ENCODE results near the gene YIPF3. TPM values are rescaled to one million over a fixed set of nuclear protein-coding genes. Genes with fewer than 3 reads are reported as not detected.
A peak's percentile ranks its signal among the peaks of the same experiment; 100 is the strongest.

Gene YIPF3
- total and polyA plus RNA-seq, 10 of the 15 experiments (the other 5 are each of a cell fraction or from before 2014, with no cell fraction given) = 20.5 to 88.8 (median 44.7) TPM

DNA sequence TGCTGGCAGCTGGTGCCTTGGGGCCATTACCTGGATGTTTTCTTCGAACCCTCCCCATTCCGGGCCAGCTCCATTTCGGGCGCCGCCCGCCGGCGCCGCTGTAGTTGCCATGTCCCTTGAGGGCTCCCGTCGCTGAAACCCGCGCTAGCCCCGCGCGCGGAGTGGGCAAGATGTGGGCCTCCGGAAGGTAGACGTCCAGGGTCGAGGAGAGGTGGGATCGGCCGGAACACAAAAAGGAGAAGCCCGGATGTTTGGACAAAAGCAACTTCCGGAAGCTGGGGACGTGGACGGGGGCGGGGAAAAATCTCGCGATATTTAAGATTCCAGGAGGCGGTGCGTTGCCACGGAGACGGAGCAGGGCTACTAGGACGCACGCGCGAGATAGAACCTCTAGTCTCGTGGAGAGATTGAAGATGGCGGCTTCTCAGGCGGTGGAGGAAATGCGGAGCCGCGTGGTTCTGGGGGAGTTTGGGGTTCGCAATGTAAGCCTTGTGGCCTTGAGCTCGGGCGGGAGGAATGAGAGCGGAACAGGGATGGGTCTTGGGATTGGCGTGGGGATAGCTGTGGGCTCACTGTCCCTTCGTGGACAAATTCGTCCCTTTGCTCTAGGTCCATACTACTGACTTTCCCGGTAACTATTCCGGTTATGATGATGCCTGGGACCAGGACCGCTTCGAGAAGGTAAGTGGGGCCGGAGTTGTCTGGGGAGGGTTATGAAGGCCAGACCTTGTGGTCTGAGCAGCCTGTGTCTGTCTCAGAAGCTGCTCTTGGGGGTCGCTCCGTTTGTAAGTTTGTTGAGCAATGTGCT is at the start of gene YIPF3, which contains the start of gene POLR1C (continued):
- TF ChIP-seq, protein P1, sequence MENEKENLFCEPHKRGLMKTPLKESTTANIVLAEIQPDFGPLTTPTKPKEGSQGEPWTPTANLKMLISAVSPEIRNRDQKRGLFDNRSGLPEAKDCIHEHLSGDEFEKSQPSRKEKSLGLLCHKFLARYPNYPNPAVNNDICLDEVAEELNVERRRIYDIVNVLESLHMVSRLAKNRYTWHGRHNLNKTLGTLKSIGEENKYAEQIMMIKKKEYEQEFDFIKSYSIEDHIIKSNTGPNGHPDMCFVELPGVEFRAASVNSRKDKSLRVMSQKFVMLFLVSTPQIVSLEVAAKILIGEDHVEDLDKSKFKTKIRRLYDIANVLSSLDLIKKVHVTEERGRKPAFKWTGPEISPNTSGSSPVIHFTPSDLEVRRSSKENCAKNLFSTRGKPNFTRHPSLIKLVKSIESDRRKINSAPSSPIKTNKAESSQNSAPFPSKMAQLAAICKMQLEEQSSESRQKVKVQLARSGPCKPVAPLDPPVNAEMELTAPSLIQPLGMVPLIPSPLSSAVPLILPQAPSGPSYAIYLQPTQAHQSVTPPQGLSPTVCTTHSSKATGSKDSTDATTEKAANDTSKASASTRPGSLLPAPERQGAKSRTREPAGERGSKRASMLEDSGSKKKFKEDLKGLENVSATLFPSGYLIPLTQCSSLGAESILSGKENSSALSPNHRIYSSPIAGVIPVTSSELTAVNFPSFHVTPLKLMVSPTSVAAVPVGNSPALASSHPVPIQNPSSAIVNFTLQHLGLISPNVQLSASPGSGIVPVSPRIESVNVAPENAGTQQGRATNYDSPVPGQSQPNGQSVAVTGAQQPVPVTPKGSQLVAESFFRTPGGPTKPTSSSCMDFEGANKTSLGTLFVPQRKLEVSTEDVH (IDR thresholded peaks at IDR 0.05; ENCODE audit: low read depth, partially characterized antibody) = peak; percentile 78
- TF ChIP-seq KDM1A (IDR thresholded peaks at IDR 0.05; ENCODE audit: borderline replicate concordance) (no peak), GATAD2B (conservative IDR thresholded peaks at IDR 0.05; ENCODE audit: low read depth) (peak; percentile 11), HDAC6 (IDR thresholded peaks at IDR 0.05; ENCODE audit: unreplicated experiment) (no peak), SMC3 (IDR thresholded peaks at IDR 0.05; ENCODE audit: borderline replicate concordance, low read length) (no peak), POLR2A (IDR thresholded peaks at IDR 0.05; ENCODE audit: low read depth, low read length) (peak; percentile 96), CREB1 (IDR thresholded peaks at IDR 0.05; ENCODE audit: low read depth) (peak; percentile 49), EP300 (IDR thresholded peaks at IDR 0.05; ENCODE audit: borderline replicate concordance in 1 of 2, control insufficient read depth in 1 of 2, low read depth in 2 of 2, low read length in 2 of 2) (0 out of 4 replicates have a peak, but pooled peaks of 1 of the 2 experiments have one; percentile 26), SP1 (IDR thresholded peaks at IDR 0.05; ENCODE audit: low read depth, low read length) (peak; percentile 7), DPF2 (IDR thresholded peaks at IDR 0.05) (no peak), IKZF2 (IDR thresholded peaks at IDR 0.05) (no peak; a peak in 1 of 4 replicates), TCF12 (IDR thresholded peaks at IDR 0.05; ENCODE audit: low read depth, low read length) (peak; percentile 50; the same call in 1 of the 2 replicates)
- TF ChIP-seq, protein P2, sequence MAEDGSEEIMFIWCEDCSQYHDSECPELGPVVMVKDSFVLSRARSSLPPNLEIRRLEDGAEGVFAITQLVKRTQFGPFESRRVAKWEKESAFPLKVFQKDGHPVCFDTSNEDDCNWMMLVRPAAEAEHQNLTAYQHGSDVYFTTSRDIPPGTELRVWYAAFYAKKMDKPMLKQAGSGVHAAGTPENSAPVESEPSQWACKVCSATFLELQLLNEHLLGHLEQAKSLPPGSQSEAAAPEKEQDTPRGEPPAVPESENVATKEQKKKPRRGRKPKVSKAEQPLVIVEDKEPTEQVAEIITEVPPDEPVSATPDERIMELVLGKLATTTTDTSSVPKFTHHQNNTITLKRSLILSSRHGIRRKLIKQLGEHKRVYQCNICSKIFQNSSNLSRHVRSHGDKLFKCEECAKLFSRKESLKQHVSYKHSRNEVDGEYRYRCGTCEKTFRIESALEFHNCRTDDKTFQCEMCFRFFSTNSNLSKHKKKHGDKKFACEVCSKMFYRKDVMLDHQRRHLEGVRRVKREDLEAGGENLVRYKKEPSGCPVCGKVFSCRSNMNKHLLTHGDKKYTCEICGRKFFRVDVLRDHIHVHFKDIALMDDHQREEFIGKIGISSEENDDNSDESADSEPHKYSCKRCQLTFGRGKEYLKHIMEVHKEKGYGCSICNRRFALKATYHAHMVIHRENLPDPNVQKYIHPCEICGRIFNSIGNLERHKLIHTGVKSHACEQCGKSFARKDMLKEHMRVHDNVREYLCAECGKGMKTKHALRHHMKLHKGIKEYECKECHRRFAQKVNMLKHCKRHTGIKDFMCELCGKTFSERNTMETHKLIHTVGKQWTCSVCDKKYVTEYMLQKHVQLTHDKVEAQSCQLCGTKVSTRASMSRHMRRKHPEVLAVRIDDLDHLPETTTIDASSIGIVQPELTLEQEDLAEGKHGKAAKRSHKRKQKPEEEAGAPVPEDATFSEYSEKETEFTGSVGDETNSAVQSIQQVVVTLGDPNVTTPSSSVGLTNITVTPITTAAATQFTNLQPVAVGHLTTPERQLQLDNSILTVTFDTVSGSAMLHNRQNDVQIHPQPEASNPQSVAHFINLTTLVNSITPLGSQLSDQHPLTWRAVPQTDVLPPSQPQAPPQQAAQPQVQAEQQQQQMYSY (CRISPR knock-in tag; IDR thresholded peaks at IDR 0.05) = no peak
- TF ChIP-seq, protein P3, sequence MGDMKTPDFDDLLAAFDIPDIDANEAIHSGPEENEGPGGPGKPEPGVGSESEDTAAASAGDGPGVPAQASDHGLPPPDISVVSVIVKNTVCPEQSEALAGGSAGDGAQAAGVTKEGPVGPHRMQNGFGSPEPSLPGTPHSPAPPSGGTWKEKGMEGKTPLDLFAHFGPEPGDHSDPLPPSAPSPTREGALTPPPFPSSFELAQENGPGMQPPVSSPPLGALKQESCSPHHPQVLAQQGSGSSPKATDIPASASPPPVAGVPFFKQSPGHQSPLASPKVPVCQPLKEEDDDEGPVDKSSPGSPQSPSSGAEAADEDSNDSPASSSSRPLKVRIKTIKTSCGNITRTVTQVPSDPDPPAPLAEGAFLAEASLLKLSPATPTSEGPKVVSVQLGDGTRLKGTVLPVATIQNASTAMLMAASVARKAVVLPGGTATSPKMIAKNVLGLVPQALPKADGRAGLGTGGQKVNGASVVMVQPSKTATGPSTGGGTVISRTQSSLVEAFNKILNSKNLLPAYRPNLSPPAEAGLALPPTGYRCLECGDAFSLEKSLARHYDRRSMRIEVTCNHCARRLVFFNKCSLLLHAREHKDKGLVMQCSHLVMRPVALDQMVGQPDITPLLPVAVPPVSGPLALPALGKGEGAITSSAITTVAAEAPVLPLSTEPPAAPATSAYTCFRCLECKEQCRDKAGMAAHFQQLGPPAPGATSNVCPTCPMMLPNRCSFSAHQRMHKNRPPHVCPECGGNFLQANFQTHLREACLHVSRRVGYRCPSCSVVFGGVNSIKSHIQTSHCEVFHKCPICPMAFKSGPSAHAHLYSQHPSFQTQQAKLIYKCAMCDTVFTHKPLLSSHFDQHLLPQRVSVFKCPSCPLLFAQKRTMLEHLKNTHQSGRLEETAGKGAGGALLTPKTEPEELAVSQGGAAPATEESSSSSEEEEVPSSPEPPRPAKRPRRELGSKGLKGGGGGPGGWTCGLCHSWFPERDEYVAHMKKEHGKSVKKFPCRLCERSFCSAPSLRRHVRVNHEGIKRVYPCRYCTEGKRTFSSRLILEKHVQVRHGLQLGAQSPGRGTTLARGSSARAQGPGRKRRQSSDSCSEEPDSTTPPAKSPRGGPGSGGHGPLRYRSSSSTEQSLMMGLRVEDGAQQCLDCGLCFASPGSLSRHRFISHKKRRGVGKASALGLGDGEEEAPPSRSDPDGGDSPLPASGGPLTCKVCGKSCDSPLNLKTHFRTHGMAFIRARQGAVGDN (IDR thresholded peaks at IDR 0.05) = 0 out of 2 replicates have a peak, but pooled peaks have one; percentile 39
- TF ChIP-seq, protein P4, sequence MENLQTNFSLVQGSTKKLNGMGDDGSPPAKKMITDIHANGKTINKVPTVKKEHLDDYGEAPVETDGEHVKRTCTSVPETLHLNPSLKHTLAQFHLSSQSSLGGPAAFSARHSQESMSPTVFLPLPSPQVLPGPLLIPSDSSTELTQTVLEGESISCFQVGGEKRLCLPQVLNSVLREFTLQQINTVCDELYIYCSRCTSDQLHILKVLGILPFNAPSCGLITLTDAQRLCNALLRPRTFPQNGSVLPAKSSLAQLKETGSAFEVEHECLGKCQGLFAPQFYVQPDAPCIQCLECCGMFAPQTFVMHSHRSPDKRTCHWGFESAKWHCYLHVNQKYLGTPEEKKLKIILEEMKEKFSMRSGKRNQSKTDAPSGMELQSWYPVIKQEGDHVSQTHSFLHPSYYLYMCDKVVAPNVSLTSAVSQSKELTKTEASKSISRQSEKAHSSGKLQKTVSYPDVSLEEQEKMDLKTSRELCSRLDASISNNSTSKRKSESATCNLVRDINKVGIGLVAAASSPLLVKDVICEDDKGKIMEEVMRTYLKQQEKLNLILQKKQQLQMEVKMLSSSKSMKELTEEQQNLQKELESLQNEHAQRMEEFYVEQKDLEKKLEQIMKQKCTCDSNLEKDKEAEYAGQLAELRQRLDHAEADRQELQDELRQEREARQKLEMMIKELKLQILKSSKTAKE (IDR thresholded peaks at IDR 0.05; ENCODE audit: low read depth, poor library complexity, severe bottlenecking) = no peak

Measured in GM12878 (cell line).